Measurements from ENCODE around the gene VAMP5. TPM values are rescaled to one million over a fixed set of nuclear protein-coding genes. Genes with fewer than 3 reads are reported as not detected.
"Not testable (repeated sequence)": the region's sequence is repeated elsewhere in the genome, so short reads cannot be mapped to it uniquely, and the experiment has no call there.

VAMP5 gene
- total RNA-seq, 1 donor from 2014 or later: 3.4 TPM

GRCh38 chr2:85615413-85615728, 31.1 kb downstream of the VAMP5 start:
- DNase-seq (ENCODE audit: extremely low spot score, unreplicated experiment): no peak
- Mint-ChIP-seq H3K9me3 (no peaks in the 10 kb centered on the region), H3K27me3 (no peaks in the 10 kb centered on the region), H3K27ac (no peak overlapping the region), H3K4me3 (no peak overlapping the region), H3K4me1 (ENCODE audit: unreplicated experiment) (peaks cover 11% of the 10 kb centered on the region), H3K36me3 (peaks cover 6% of the 10 kb centered on the region)
- no peak for TF ChIP-seq CTCF (conservative IDR thresholded peaks at IDR 0.05)

- Mint-ChIP-seq H3K36me3 (peaks cover 12% of the 10 kb centered on the region), H3K4me3 (peak overlapping the region; percentile 96), H3K4me1 (ENCODE audit: unreplicated experiment) (peaks cover 11% of the 10 kb centered on the region), H3K27ac (peak overlapping the region; percentile 75)
- not testable (repeated sequence) for DNase-seq (ENCODE audit: extremely low spot score, unreplicated experiment); H3K9me3 Mint-ChIP-seq; H3K27me3 Mint-ChIP-seq
Observed at GRCh38 chr2:85617723-85618122, 33.5 kb downstream of the VAMP5 start.

- peak overlapping the region; percentile 61 for H3K27ac Mint-ChIP-seq
- H3K9me3 Mint-ChIP-seq: no peaks in the 10 kb centered on the region
- peak overlapping the region; percentile 59 for H3K4me3 Mint-ChIP-seq
- DNase-seq (ENCODE audit: extremely low spot score, unreplicated experiment): no peak
- no peaks in the 10 kb centered on the region for H3K27me3 Mint-ChIP-seq
- H3K36me3 Mint-ChIP-seq: peaks cover 20% of the 10 kb centered on the region
- peaks cover 11% of the 10 kb centered on the region for H3K4me1 Mint-ChIP-seq (ENCODE audit: unreplicated experiment)
- TF ChIP-seq CTCF (conservative IDR thresholded peaks at IDR 0.05): no peak
Observed at GRCh38 chr2:85619617-85620016, 35.4 kb downstream of the VAMP5 start.

GRCh38 chr2:85621338-85621737, 37.1 kb downstream of the VAMP5 start:
- Mint-ChIP-seq H3K36me3 (peaks cover 27% of the 10 kb centered on the region), H3K27ac (no peak overlapping the region), H3K9me3 (no peaks in the 10 kb centered on the region), H3K27me3 (no peaks in the 10 kb centered on the region), H3K4me3 (no peak overlapping the region), H3K4me1 (ENCODE audit: unreplicated experiment) (peaks cover 11% of the 10 kb centered on the region)
- TF ChIP-seq CTCF (conservative IDR thresholded peaks at IDR 0.05): no peak
- DNase-seq (ENCODE audit: extremely low spot score, unreplicated experiment): no peak

- Mint-ChIP-seq H3K9me3 (no peaks in the 10 kb centered on the region), H3K4me1 (ENCODE audit: unreplicated experiment) (peaks cover 4% of the 10 kb centered on the region), H3K36me3 (peaks cover 25% of the 10 kb centered on the region), H3K27me3 (no peaks in the 10 kb centered on the region), H3K4me3 (no peak overlapping the region), H3K27ac (no peak overlapping the region)
- no peak for DNase-seq (ENCODE audit: extremely low spot score, unreplicated experiment)
- no peak for TF ChIP-seq CTCF (conservative IDR thresholded peaks at IDR 0.05)
Observed at GRCh38 chr2:85623991-85624390, 39.8 kb downstream of the VAMP5 start.

- Mint-ChIP-seq H3K36me3 (peaks cover 18% of the 10 kb centered on the region), H3K27ac (no peak overlapping the region), H3K4me3 (no peak overlapping the region), H3K4me1 (ENCODE audit: unreplicated experiment) (no peaks in the 10 kb centered on the region), H3K27me3 (no peaks in the 10 kb centered on the region), H3K9me3 (no peaks in the 10 kb centered on the region)
- no peak for DNase-seq (ENCODE audit: extremely low spot score, unreplicated experiment)
- TF ChIP-seq CTCF (conservative IDR thresholded peaks at IDR 0.05): no peak
Observed at GRCh38 chr2:85628658-85629057, 44.4 kb downstream of the VAMP5 start.
